K562 (cell line): Measurements from ENCODE around the gene PHYKPL. TPM values are rescaled to one million over a fixed set of nuclear protein-coding genes. Genes with fewer than 3 reads are reported as not detected.

Experiments used
- ATAC-seq: fragments of 200-7000 bp; cut with Tn5 transposase; 3 replicates; pipeline ENCODE4 v1.9.1; 2020; ENCODE audit warnings: moderate library complexity
- BruUV-seq: library from RNA; stranded (reverse); fragments of 400-500 nt; replicated peaks from 2 replicates; lab custom pipeline; 2021; lab: Mats Ljungman, UMichigan
- CTCF ChIA-PET: fragments of 300-600 bp; formaldehyde crosslinking; extraction: SDS; loops from one replicate; lab custom pipeline; 2021; ENCODE audit warnings: low intra/inter-chr PET ratio; lab: Yijun Ruan, JAX
- POLR2A ChIA-PET: fragments of 300-600, 350-650 bp; sonication (Branson Sonifier 250); formaldehyde crosslinking; extraction: SDS; loops from one replicate; lab custom pipeline; 2021; ENCODE audit warnings: antibody characterized with exemption, inconsistent platforms; lab: Yijun Ruan, JAX
- DNase-seq, 4 experiments: peaks; one replicate each; pipeline versions ENCODE4 v3.0.0 to v3.0.0-alpha.2; 2011 to 2018; ENCODE audit warnings: low spot score in 3 of 4, mixed read lengths in 3 of 4; ENCODE audit errors: extremely low read depth in 1 of 4
- FAIRE-seq: peaks from 2 replicates; lab custom pipeline; 2011; peaks lifted over from hg19 to GRCh38; lab: Jason Lieb, UNC
- H2AFZ ChIP-seq: 2 replicates; pipeline ENCODE4 v1.6.0; 2011; ENCODE audit warnings: low read depth, low read length, control low read depth, inconsistent platforms
- H3K27ac ChIP-seq: fragments of 200-600 bp; 3 replicates; pipeline ENCODE4 v1.8.0; 2011; ENCODE audit warnings: low read depth, mild to moderate bottlenecking, control low read depth, inconsistent platforms, low read length, moderate library complexity, mixed read lengths; ENCODE audit errors: extremely low read depth
- H3K27me3 ChIP-seq, 2 experiments: fragments of 300-600 bp in 1 of 2; 2 replicates in 1 of 2; 3 replicates in 1 of 2; pipeline versions ENCODE4 v1.6.0 to v1.8.0; 2011; ENCODE audit warnings: inconsistent platforms in 2 of 2, low read length in 2 of 2, mild to moderate bottlenecking in 1 of 2, mixed read lengths in 1 of 2, moderate library complexity in 1 of 2; ENCODE audit not compliant: control insufficient read depth in 2 of 2, insufficient read depth in 2 of 2
- H3K36me3 ChIP-seq: fragments of 300-600 bp; 3 replicates; pipeline ENCODE4 v1.8.0; 2011; ENCODE audit warnings: mild to moderate bottlenecking, low read length, inconsistent platforms; ENCODE audit not compliant: control insufficient read depth, insufficient read depth
- H3K4me1 ChIP-seq, 2 experiments: fragments of 200-600 bp in 1 of 2; replicated peaks in 1 of 2; 2 replicates in 1 of 2; 3 replicates in 1 of 2; pipeline versions ENCODE4 v1.5.1 to v1.8.0; 2011; ENCODE audit warnings: inconsistent platforms in 2 of 2, low read length in 2 of 2, mild to moderate bottlenecking in 1 of 2, mixed read lengths in 1 of 2, moderate library complexity in 1 of 2; ENCODE audit not compliant: control insufficient read depth in 2 of 2, insufficient read depth in 2 of 2
- H3K4me2 ChIP-seq: 2 replicates; pipeline ENCODE4 v1.6.1; 2011; ENCODE audit warnings: low read length, control low read depth, inconsistent platforms, mixed read lengths; ENCODE audit not compliant: insufficient read depth
- H3K4me3 ChIP-seq: fragments of 200-600 bp; sonication (generic), shearing (Covaris generic); 2 replicates; pipeline ENCODE4 v1.5.1; 2016; ENCODE audit warnings: control low read depth, inconsistent platforms
- H3K79me2 ChIP-seq: fragments of 200-600 bp; 3 replicates; pipeline ENCODE4 v1.8.0; 2011; ENCODE audit warnings: low read length, inconsistent platforms; ENCODE audit not compliant: control insufficient read depth, insufficient read depth
- H3K9ac ChIP-seq, 2 experiments: 2 replicates each; pipeline versions ENCODE4 v1.6.0 to v1.6.1; 2011; ENCODE audit warnings: low read depth in 2 of 2, low read length in 2 of 2, control low read depth in 1 of 2, inconsistent platforms in 1 of 2, mild to moderate bottlenecking in 1 of 2, mixed read lengths in 1 of 2; ENCODE audit not compliant: insufficient read depth in 1 of 2
- H3K9me1 ChIP-seq: one replicate; pipeline ENCODE4 v1.6.0; 2011; ENCODE audit warnings: inconsistent platforms, mild to moderate bottlenecking, low read length, moderate library complexity; ENCODE audit not compliant: control insufficient read depth, insufficient read depth
- H3K9me3 ChIP-seq: replicated peaks from 2 replicates; pipeline ENCODE4 v1.5.1; 2011; ENCODE audit warnings: low read depth, low read length, inconsistent platforms; ENCODE audit not compliant: control insufficient read depth, insufficient read depth
- H4K20me1 ChIP-seq: replicated peaks from 2 replicates; pipeline ENCODE4 v1.6.1; 2011; ENCODE audit warnings: low read length, inconsistent platforms, mixed read lengths; ENCODE audit not compliant: control insufficient read depth, insufficient read depth
- GABPB2 ChIP-seq: fragments of 250-450 bp; sonication (Bioruptor Pico); conservative IDR thresholded peaks from 2 replicates; pipeline ENCODE4 v1.5.1; 2021; ENCODE audit warnings: mild to moderate bottlenecking
- GTF2F1 ChIP-seq: IDR thresholded peaks from 2 replicates; pipeline ENCODE4 v1.6.1; 2011; ENCODE audit warnings: low read depth, low read length, improper control_type of control experiment
- JUNB ChIP-seq: fragments of 450-650 bp; formaldehyde crosslinking; conservative IDR thresholded peaks from 2 replicates; pipeline ENCODE4 v1.4.0; 2020; ENCODE audit warnings: mild to moderate bottlenecking
- MAFG ChIP-seq: fragments of 450-650 bp; conservative IDR thresholded peaks from 2 replicates; pipeline ENCODE4 v1.6.1; 2016; ENCODE audit warnings: missing genetic modification characterization, missing compliant biosample characterization
- PRDM10 ChIP-seq: fragments of 450-650 bp; IDR thresholded peaks from 2 replicates; pipeline ENCODE4 v1.6.1; 2018; ENCODE audit not compliant: partially characterized antibody
- PTBP1 ChIP-seq: fragments of 200-400 bp; formaldehyde crosslinking; IDR thresholded peaks from 2 replicates; pipeline ENCODE4 v1.6.1; 2017; ENCODE audit warnings: low read depth, low read length
- RBM14 ChIP-seq: fragments of 200-400 bp; formaldehyde crosslinking; IDR thresholded peaks from 2 replicates; pipeline ENCODE4 v1.6.1; 2018; ENCODE audit warnings: low read depth, mild to moderate bottlenecking, low read length, moderate library complexity, borderline replicate concordance; ENCODE audit not compliant: insufficient read depth
- SMAD2 ChIP-seq: fragments of 150-350 bp; IDR thresholded peaks from 2 replicates; pipeline ENCODE4 v1.6.1; 2014; ENCODE audit warnings: low read depth, mild to moderate bottlenecking, low read length
- SNRNP70 ChIP-seq: fragments of 200-400 bp; formaldehyde crosslinking; optimal IDR thresholded peaks from 2 replicates; pipeline ENCODE3; 2017; ENCODE audit warnings: low read depth, low read length
- XRCC5 ChIP-seq: fragments of 200-400 bp; formaldehyde crosslinking; IDR thresholded peaks from 2 replicates; pipeline ENCODE4 v1.6.1; 2017; ENCODE audit warnings: low read depth, mild to moderate bottlenecking, low read length
- ZC3H11A ChIP-seq: IDR thresholded peaks from 2 replicates; pipeline ENCODE4 v1.6.1; 2012; ENCODE audit warnings: low read depth, low read length, improper control_type of control experiment
- ZNF354B ChIP-seq: fragments of 250-450 bp; sonication (Bioruptor Pico); IDR thresholded peaks from 2 replicates; pipeline ENCODE4 v1.4.0; 2020
- ZNF561 ChIP-seq: fragments of 450-650 bp; formaldehyde crosslinking; conservative IDR thresholded peaks from 2 replicates; pipeline ENCODE4 v1.4.0; 2020; ENCODE audit warnings: mild to moderate bottlenecking, moderate library complexity
- WGBS: fragments of 100-300 bp; shearing (Covaris generic); methylation state at CpG from one replicate; pipeline ENCODE4 v1.1.6; 2016; ENCODE audit warnings: low coverage, mixed read lengths; ENCODE audit not compliant: insufficient coverage; ENCODE audit errors: missing lambda C conversion rate; 5-methylcytosine and 5-hydroxymethylcytosine counted together
- in situ Hi-C: fragments of 300-500 bp; cut with MboI; formaldehyde crosslinking; loops from 4 replicates; pipeline ENCODE4 v1.15.0; 2018; ENCODE audit warnings: inconsistent platforms, mixed read lengths
- intact Hi-C: fragments of 100-400 bp; cut with micrococcal nuclease; formaldehyde crosslinking; loops from 2 replicates; pipeline ENCODE4 v1.14.2; 2022
- polyA plus RNA-seq, 8 experiments: library from polyadenylated mRNA; depleted of rRNA in 4 of 8; stranded (reverse) in 5 of 8; unstranded in 3 of 8; fragments of >200 nt; fragmentation: Nextera tagmentation in 2 of 8; fragmentation: Illumina TruSeq in 1 of 8; extraction: Ambion mirVana in 2 of 8; extraction: Trizol in 1 of 8; gene quantifications; 2 replicates each; pipeline versions ENCODE4 v1.2.1 to v1.2.3, GENCODE V29; 2011 to 2014; ENCODE audit warnings: inconsistent platforms in 1 of 8, missing spikeins in 1 of 8
- total RNA-seq, 7 experiments: library from RNA; depleted of rRNA in 6 of 7; stranded (reverse); fragments of >200 nt in 6 of 7; fragmentation: Illumina TruSeq in 2 of 7; extraction: Trizol in 2 of 7; gene quantifications; 2 replicates each; pipeline versions ENCODE4 v1.2.1 to v1.2.3, GENCODE V29; 2011 to 2021; ENCODE audit warnings: low replicate concordance in 1 of 7
- TF ChIP-seq, protein P1 (sequence below), 3 experiments: fragments of 200-800 bp in 1 of 3; sonication (Bioruptor generic) in 1 of 3; sonication (generic) in 1 of 3; formaldehyde crosslinking in 1 of 3; IDR thresholded peaks; 2 replicates each; pipeline versions ENCODE4 v1.6.1 to v1.8.0; 2016 to 2022; ENCODE audit warnings: mild to moderate bottlenecking in 2 of 3, missing compliant biosample characterization in 2 of 3, missing genetic modification characterization in 2 of 3, missing genetic modification reagents in 1 of 3
- TF ChIP-seq, protein P2 (sequence below): fragments of 450-650 bp; formaldehyde crosslinking; IDR thresholded peaks from 2 replicates; pipeline ENCODE4 v1.4.0; 2020; ENCODE audit warnings: mild to moderate bottlenecking

PHYKPL gene
- total and polyA plus RNA-seq, 9 of the 15 experiments (the other 6 are each of a cell fraction or from before 2014, with no cell fraction given): 4.7 to 34.7 (median 18.6) TPM

DNA sequence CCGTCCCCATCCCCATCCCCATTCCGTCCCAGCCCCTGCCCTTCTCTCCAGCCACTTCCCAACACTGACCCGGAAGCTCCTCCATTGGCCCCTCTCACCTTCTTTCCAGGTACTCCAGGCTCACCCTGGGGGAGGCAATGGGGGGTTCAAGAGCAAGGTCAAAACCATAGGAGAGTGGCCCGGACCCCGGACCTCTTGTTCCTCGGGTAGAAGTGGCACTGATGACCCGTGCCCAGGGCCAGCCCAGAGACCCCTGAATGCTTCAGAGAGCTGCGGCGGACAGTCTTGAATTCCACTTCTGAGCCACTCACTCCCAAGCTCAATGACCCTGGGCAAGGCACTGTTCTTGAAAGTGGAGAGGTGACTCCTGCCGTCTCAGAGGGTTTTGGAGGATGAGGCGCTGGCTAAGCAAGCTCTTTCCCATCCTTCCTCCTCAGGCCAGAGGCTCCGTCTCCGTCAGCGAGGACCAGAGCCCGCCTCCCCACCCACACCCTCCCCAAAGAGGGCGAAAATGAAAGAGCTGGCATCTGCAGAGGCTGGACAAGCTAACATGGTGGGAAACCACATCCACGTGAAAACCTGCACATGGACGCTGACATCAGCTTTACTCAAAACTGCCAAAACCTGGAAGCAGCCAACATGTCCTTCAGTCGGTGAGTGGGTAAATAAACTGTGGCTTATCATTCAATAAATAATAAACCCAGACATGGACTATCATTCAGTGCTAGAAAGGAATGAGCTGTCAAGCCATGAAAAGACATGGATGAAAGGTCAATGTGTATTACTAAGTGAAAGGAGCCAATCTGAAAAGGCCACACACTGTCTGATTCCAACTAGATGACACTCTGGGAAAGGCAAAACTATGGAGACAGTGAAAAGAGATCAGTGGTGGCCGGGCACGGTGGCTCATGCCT, 27.3 kb upstream of the PHYKPL start:
- ChIA-PET POLR2A (interaction anchor here (0.6 to 0.8 kb wide), 3 partner anchors 8 to 1004 kb away, joined by 3 read pairs; no protein-coding TSS in a partner anchor), CTCF (no interaction called here)
- H3K9me1 ChIP-seq: no peaks in the 10 kb centered on the region
- H3K4me2 ChIP-seq: no peak overlapping the region
- ATAC-seq (no peak), DNase-seq (no peak), FAIRE-seq (no peak)
- no peak overlapping the region for H2AFZ ChIP-seq
- no peak overlapping the region for H3K4me3 ChIP-seq
- 0 out of 4 replicates have a peak overlapping the region, but pooled peaks of 1 of the 2 experiments have one; percentile 17 for H3K9ac ChIP-seq
- in situ Hi-C loops: no loop called here
- no peaks in the 10 kb centered on the region for H4K20me1 ChIP-seq
- intact Hi-C loops: no loop called here
- no peaks in the 10 kb centered on the region for H3K79me2 ChIP-seq
- H3K27ac ChIP-seq: no peak overlapping the region
- no TSS peak for BruUV-seq
- no peaks in the 10 kb centered on the region for H3K36me3 ChIP-seq
- WGBS: 8% methylated on average over 21 of the region's 21 CpGs
- peaks cover under 1 to 42% of the 10 kb centered on the region in 2 experiments; a peak in 3 of 5 replicates for H3K27me3 ChIP-seq
- no peaks in the 10 kb centered on the region for H3K9me3 ChIP-seq
- H3K4me1 ChIP-seq: peaks cover 0 to 19% of the 10 kb centered on the region in 2 experiments; a peak in 2 of 5 replicates
- TF ChIP-seq ZNF354B (CRISPR knock-in tag): no peak
- TF ChIP-seq, protein P1, sequence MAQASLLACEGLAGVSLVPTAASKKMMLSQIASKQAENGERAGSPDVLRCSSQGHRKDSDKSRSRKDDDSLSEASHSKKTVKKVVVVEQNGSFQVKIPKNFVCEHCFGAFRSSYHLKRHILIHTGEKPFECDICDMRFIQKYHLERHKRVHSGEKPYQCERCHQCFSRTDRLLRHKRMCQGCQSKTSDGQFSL (CRISPR knock-in tag; IDR thresholded peaks at IDR 0.05): no peak
- TF ChIP-seq, protein P1 (tag; IDR thresholded peaks at IDR 0.05): no peak
- TF ChIP-seq, protein P2, sequence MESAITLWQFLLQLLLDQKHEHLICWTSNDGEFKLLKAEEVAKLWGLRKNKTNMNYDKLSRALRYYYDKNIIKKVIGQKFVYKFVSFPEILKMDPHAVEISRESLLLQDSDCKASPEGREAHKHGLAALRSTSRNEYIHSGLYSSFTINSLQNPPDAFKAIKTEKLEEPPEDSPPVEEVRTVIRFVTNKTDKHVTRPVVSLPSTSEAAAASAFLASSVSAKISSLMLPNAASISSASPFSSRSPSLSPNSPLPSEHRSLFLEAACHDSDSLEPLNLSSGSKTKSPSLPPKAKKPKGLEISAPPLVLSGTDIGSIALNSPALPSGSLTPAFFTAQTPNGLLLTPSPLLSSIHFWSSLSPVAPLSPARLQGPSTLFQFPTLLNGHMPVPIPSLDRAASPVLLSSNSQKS (CRISPR knock-in tag): no peak
- TF ChIP-seq PTBP1: no peak
- no peak for TF ChIP-seq JUNB (CRISPR knock-in tag)
- no peak for TF ChIP-seq RBM14
- no peak for TF ChIP-seq SNRNP70
- TF ChIP-seq GTF2F1: no peak
- no peak for TF ChIP-seq ZNF561 (CRISPR knock-in tag)
- no peak for TF ChIP-seq XRCC5
- no peak for TF ChIP-seq SMAD2
- TF ChIP-seq ZC3H11A: no peak
- TF ChIP-seq MAFG (tag): no peak
- TF ChIP-seq PRDM10: no peak
- no peak for TF ChIP-seq GABPB2 (CRISPR knock-in tag)
